Muscle of leg (tissue), 11 donors: ENCODE results near the gene KIF5A. TPM values are rescaled to one million over a fixed set of nuclear protein-coding genes. Genes with fewer than 3 reads are reported as not detected.

Source experiments
- DNase-seq: peaks from one replicate; pipeline ENCODE4 v3.0.0; 2013
- H3K27ac ChIP-seq: one replicate; pipeline ENCODE4 v1.5.1; 2013; ENCODE audit warnings: mild to moderate bottlenecking, low read length, control low read depth
- H3K27me3 ChIP-seq: one replicate; pipeline ENCODE4 v1.6.1; 2013; ENCODE audit warnings: low read length; ENCODE audit not compliant: control insufficient read depth, insufficient read depth
- H3K36me3 ChIP-seq: one replicate; pipeline ENCODE4 v1.6.1; 2013; ENCODE audit warnings: low read length; ENCODE audit not compliant: control insufficient read depth, insufficient read depth
- H3K4me1 ChIP-seq: one replicate; pipeline ENCODE4 v1.6.1; 2013; ENCODE audit warnings: low read length; ENCODE audit not compliant: control insufficient read depth, insufficient read depth
- H3K4me3 ChIP-seq: one replicate; pipeline ENCODE4 v1.5.1; 2013; ENCODE audit warnings: low read length, control low read depth
- H3K9me3 ChIP-seq: replicated peaks from 2 replicates; pipeline ENCODE4 v1.6.1; 2013; ENCODE audit warnings: low read depth, low read length; ENCODE audit not compliant: control insufficient read depth
- WGBS: methylation state at CpG from one replicate; pipeline ENCODE4 v1.1.5; 2013; ENCODE audit warnings: missing lambda C conversion rate; ENCODE audit not compliant: insufficient coverage; 5-methylcytosine and 5-hydroxymethylcytosine counted together
- polyA plus RNA-seq, 8 donors: library from polyadenylated mRNA; unstranded; fragments of 120-200 nt; gene quantifications; one replicate each; pipeline versions ENCODE4 v1.2.1 to v1.2.3, GENCODE V29; 2013; ENCODE audit warnings: inconsistent platforms in 1 of 8, low replicate concordance in 1 of 8; ENCODE audit not compliant: insufficient read length in 8 of 8, insufficient read depth in 1 of 8
- total RNA-seq: library from RNA; stranded (reverse); fragments of 120-200 nt; gene quantifications from one replicate; pipeline ENCODE4 v1.2.4, GENCODE V29; 2013

Gene KIF5A
- total and polyA plus RNA-seq, 9 donors, result 0.04 to 0.85 (median 0.11) TPM; not detected in 1

- peaks cover 29% of the 10 kb centered on the region for H3K4me1 ChIP-seq
- H3K4me3 ChIP-seq, result peak overlapping the region; percentile 49
- peaks cover 75% of the 10 kb centered on the region for H3K27me3 ChIP-seq
- WGBS, result 5% methylated on average over 26 of the region's 26 CpGs
- no peaks in the 10 kb centered on the region for H3K9me3 ChIP-seq
- H3K36me3 ChIP-seq, result no peaks in the 10 kb centered on the region
- peak; percentile 3 for DNase-seq
- no peak overlapping the region for H3K27ac ChIP-seq
Measured at GRCh38 chr12:57631566-57632072, 81.8 kb downstream of the KIF5A start.

- Histone ChIP-seq H3K4me3 (peak overlapping the region; percentile 49), H3K4me1 (peaks cover 24% of the 10 kb centered on the region), H3K27me3 (peaks cover 70% of the 10 kb centered on the region), H3K27ac (no peak overlapping the region), H3K36me3 (no peaks in the 10 kb centered on the region), H3K9me3 (no peaks in the 10 kb centered on the region)
- under 1% methylated on average over 60 of the region's 67 CpGs for WGBS
- peak; percentile 24 for DNase-seq
Measured at GRCh38 chr12:57632073-57632957, 82.5 kb downstream of the KIF5A start.

- DNase-seq, result peak; percentile 67
- peak within 1 kb of the TSS; percentile 49 for H3K4me3 ChIP-seq
- WGBS, result 0% methylated on average over 45 of the region's 58 CpGs
- H3K9me3 ChIP-seq, result no peaks in the 10 kb centered on the region
- H3K4me1 ChIP-seq, result peaks cover 16% of the 10 kb centered on the region
- peaks cover 65% of the 10 kb centered on the region for H3K27me3 ChIP-seq
- H3K36me3 ChIP-seq, result no peaks in the 10 kb centered on the region
- no peak within 1 kb of the TSS for H3K27ac ChIP-seq
Measured at GRCh38 chr12:57632958-57633840, 83.4 kb downstream of the KIF5A start, which contains the start of gene B4GALNT1. TSS of gene B4GALNT1 (minus strand) at chr12:57633201. CDS start at chr12:57632132, 1,069 bp downstream.

Other genes starting within 250 kb of the KIF5A start
- 20.2 TPM for gene R3HDM2, start 119.0 kb upstream of the KIF5A start, total RNA-seq
- 10 to 100 TPM; 32.8 to 52.6 (median 40.4) TPM for gene R3HDM2, start 119.0 kb upstream of the KIF5A start, polyA plus RNA-seq
- not detected for gene INHBC, start 115.3 kb upstream of the KIF5A start, total RNA-seq
- gene INHBC, start 115.3 kb upstream of the KIF5A start, polyA plus RNA-seq, result under 1 TPM in 7 of 8 donors, not detected in 1; 0.07 to 0.19 (median 0.12) TPM
- gene INHBE, start 94.7 kb upstream of the KIF5A start, total RNA-seq, result 1.8 TPM
- gene INHBE, start 94.7 kb upstream of the KIF5A start, polyA plus RNA-seq, result 1 to 10 TPM; 1.4 to 2.9 (median 2.1) TPM
- 7.1 TPM for gene GLI1, start 90.3 kb upstream of the KIF5A start, total RNA-seq
- 10 to 100 TPM in 4 of 8 donors, 1 to 10 TPM in 4; 8.4 to 16.2 (median 9.9) TPM for gene GLI1, start 90.3 kb upstream of the KIF5A start, polyA plus RNA-seq
- 3.6 TPM for gene ARHGAP9, start 70.2 kb upstream of the KIF5A start, total RNA-seq
- gene ARHGAP9, start 70.2 kb upstream of the KIF5A start, polyA plus RNA-seq, result 1 to 10 TPM; 4.6 to 6.9 (median 5.6) TPM
- gene MARS1, start 62.0 kb upstream of the KIF5A start, total RNA-seq, result 82.0 TPM
- 10 to 100 TPM; 82.0 to 99.3 (median 92.3) TPM for gene MARS1, start 62.0 kb upstream of the KIF5A start, polyA plus RNA-seq
- gene DDIT3, start 29.5 kb upstream of the KIF5A start, total RNA-seq, result 28.3 TPM
- gene DDIT3, start 29.5 kb upstream of the KIF5A start, polyA plus RNA-seq, result 10 to 100 TPM in 7 of 8 donors, 1 to 10 TPM in 1; 9.7 to 17.9 (median 13.1) TPM
- gene MBD6, start 27.2 kb upstream of the KIF5A start, total RNA-seq, result 11.0 TPM
- 10 to 100 TPM; 27.3 to 55.5 (median 33.1) TPM for gene MBD6, start 27.2 kb upstream of the KIF5A start, polyA plus RNA-seq
- gene DCTN2, start 2.9 kb upstream of the KIF5A start, total RNA-seq, result 108 TPM
- gene DCTN2, start 2.9 kb upstream of the KIF5A start, polyA plus RNA-seq, result 100 to 1,000 TPM; 139 to 174 (median 155) TPM
- gene PIP4K2C, start 41.1 kb downstream of the KIF5A start, total RNA-seq, result 8.9 TPM
- gene PIP4K2C, start 41.1 kb downstream of the KIF5A start, polyA plus RNA-seq, result 10 to 100 TPM; 10.2 to 14.3 (median 11.7) TPM
- gene DTX3, start 54.8 kb downstream of the KIF5A start, total RNA-seq, result 20.5 TPM
- 10 to 100 TPM; 23.0 to 36.2 (median 29.4) TPM for gene DTX3, start 54.8 kb downstream of the KIF5A start, polyA plus RNA-seq
- 32.3 TPM for gene ARHGEF25, start 61.4 kb downstream of the KIF5A start, total RNA-seq
- 10 to 100 TPM; 33.3 to 51.2 (median 40.3) TPM for gene ARHGEF25, start 61.4 kb downstream of the KIF5A start, polyA plus RNA-seq
- 1.4 TPM for gene B4GALNT1, start 83.2 kb downstream of the KIF5A start, total RNA-seq
- gene B4GALNT1, start 83.2 kb downstream of the KIF5A start, polyA plus RNA-seq, result 1 to 10 TPM; 1.9 to 2.9 (median 2.4) TPM
- gene OS9, start 144.1 kb downstream of the KIF5A start, total RNA-seq, result 146 TPM
- gene OS9, start 144.1 kb downstream of the KIF5A start, polyA plus RNA-seq, result 100 to 1,000 TPM; 114 to 169 (median 131) TPM
- 3.2 TPM for gene AGAP2, start 188.7 kb downstream of the KIF5A start, total RNA-seq
- 10 to 100 TPM in 6 of 8 donors, 1 to 10 TPM in 2; 8.8 to 13.1 (median 11.0) TPM for gene AGAP2, start 188.7 kb downstream of the KIF5A start, polyA plus RNA-seq
- gene TSPAN31, start 195.0 kb downstream of the KIF5A start, total RNA-seq, result 26.3 TPM
- 10 to 100 TPM; 37.1 to 52.5 (median 45.9) TPM for gene TSPAN31, start 195.0 kb downstream of the KIF5A start, polyA plus RNA-seq
- gene CDK4, start 202.3 kb downstream of the KIF5A start, total RNA-seq, result 92.1 TPM
- 100 to 1,000 TPM; 144 to 192 (median 173) TPM for gene CDK4, start 202.3 kb downstream of the KIF5A start, polyA plus RNA-seq
- gene MARCHF9, start 205.1 kb downstream of the KIF5A start, total RNA-seq, result 5.6 TPM
- 10 to 100 TPM in 1 of 8 donors, 1 to 10 TPM in 7; 6.8 to 12.0 (median 7.8) TPM for gene MARCHF9, start 205.1 kb downstream of the KIF5A start, polyA plus RNA-seq
- 0.62 TPM for gene CYP27B1, start 217.0 kb downstream of the KIF5A start, total RNA-seq
- 1 to 10 TPM in 5 of 8 donors, under 1 TPM in 3; 0.51 to 1.3 (median 1.1) TPM for gene CYP27B1, start 217.0 kb downstream of the KIF5A start, polyA plus RNA-seq
- gene METTL1, start 222.1 kb downstream of the KIF5A start, total RNA-seq, result 15.3 TPM
- 10 to 100 TPM; 20.2 to 33.6 (median 24.1) TPM for gene METTL1, start 222.1 kb downstream of the KIF5A start, polyA plus RNA-seq
- gene EEF1AKMT3, start 222.6 kb downstream of the KIF5A start, total RNA-seq, result 3.9 TPM
- gene EEF1AKMT3, start 222.6 kb downstream of the KIF5A start, polyA plus RNA-seq, result 1 to 10 TPM; 5.6 to 8.7 (median 6.9) TPM
- 24.2 TPM for gene TSFM, start 232.7 kb downstream of the KIF5A start, total RNA-seq
- 10 to 100 TPM; 26.2 to 38.6 (median 30.0) TPM for gene TSFM, start 232.7 kb downstream of the KIF5A start, polyA plus RNA-seq